SKM-1 treated with dmso at 0.1 percent for 144 hours (cell line): Measurements from ENCODE around the gene IL1RAPL2.
A peak's percentile ranks its signal among the peaks of the same experiment; 100 is the strongest.
"Not testable (repeated sequence)": the region's sequence is repeated elsewhere in the genome, so short reads cannot be mapped to it uniquely, and the experiment has no call there.

Source experiments
- DNase-seq: peaks from one replicate; lab custom pipeline; 2025; ENCODE audit not compliant: unreplicated experiment; lab: John Stamatoyannopoulos, UW

IL1RAPL2 gene

GRCh38 chrX:104565791-104566680, at the start of gene IL1RAPL2:
Gene IL1RAPL2 (plus strand): TSS chrX:104566199.
- peak; percentile 15 for DNase-seq

- no peak for DNase-seq
Measured at GRCh38 chrX:104522386-104522785, 43.6 kb upstream of the IL1RAPL2 start.

GRCh38 chrX:104523858-104524257, 42.1 kb upstream of the IL1RAPL2 start:
- no peak for DNase-seq

GRCh38 chrX:104539081-104539480, 26.9 kb upstream of the IL1RAPL2 start:
- no peak for DNase-seq

- not testable (repeated sequence) for DNase-seq
Measured at GRCh38 chrX:104542447-104542846, 23.6 kb upstream of the IL1RAPL2 start.

GRCh38 chrX:104564335-104564734, 1.7 kb upstream of the IL1RAPL2 start:
- DNase-seq, result no peak

- no peak for DNase-seq
Measured at GRCh38 chrX:104564921-104565703, 887 bp upstream of the IL1RAPL2 start.

GRCh38 chrX:104566681-104567501, 892 bp downstream of the IL1RAPL2 start:
- DNase-seq, result no peak

- DNase-seq, result no peak
Measured at GRCh38 chrX:104567506-104567905, 1.5 kb downstream of the IL1RAPL2 start.

- no peak for DNase-seq
Measured at GRCh38 chrX:104568304-104568915, 2.4 kb downstream of the IL1RAPL2 start.

- DNase-seq, result no peak
Measured at GRCh38 chrX:104618106-104618895, 52.3 kb downstream of the IL1RAPL2 start.

GRCh38 chrX:104621781-104622180, 55.8 kb downstream of the IL1RAPL2 start:
- DNase-seq, result no peak

GRCh38 chrX:104641176-104641575, 75.2 kb downstream of the IL1RAPL2 start:
- DNase-seq, result no peak

GRCh38 chrX:104647084-104647483, 81.1 kb downstream of the IL1RAPL2 start:
- no peak for DNase-seq

- DNase-seq, result no peak
Measured at GRCh38 chrX:104659005-104659744, 93.2 kb downstream of the IL1RAPL2 start.

GRCh38 chrX:104660092-104660491, 94.1 kb downstream of the IL1RAPL2 start:
- no peak for DNase-seq

- no peak for DNase-seq
Measured at GRCh38 chrX:104662694-104663093, 96.7 kb downstream of the IL1RAPL2 start.

- DNase-seq, result no peak
Measured at GRCh38 chrX:104665691-104666090, 99.7 kb downstream of the IL1RAPL2 start.

- peak; percentile 11 for DNase-seq
Measured at GRCh38 chrX:104668550-104668949, 102.6 kb downstream of the IL1RAPL2 start.
